CD4-positive, alpha-beta T cell treated with Interleukin-6 at 100 ng/mL for 8 hours (primary cell): ENCODE results near the gene MFSD11.
"Not testable (repeated sequence)": the region's sequence is repeated elsewhere in the genome, so short reads cannot be mapped to it uniquely, and the experiment has no call there.

Source experiments
- DNase-seq: peaks from one replicate; pipeline ENCODE4 v3.0.0-alpha.2; 2020; ENCODE audit warnings: mixed read lengths, low spot score

MFSD11 gene

GRCh38 chr17:76737676-76738467, at the start of gene MFSD11:
MFSD11 (plus strand) TSS chr17:76738119; CDS start chr17:76738353, 234 bp downstream.
- DNase-seq = peak; percentile 91

GRCh38 chr17:76688165-76688622, 49.7 kb upstream of the MFSD11 start:
- no peak for DNase-seq

- DNase-seq = no peak
These were observed 48.1 kb upstream of the MFSD11 start for GRCh38 chr17:76689859-76690258.

GRCh38 chr17:76690596-76691280, 47.2 kb upstream of the MFSD11 start:
- no peak for DNase-seq

GRCh38 chr17:76691379-76692191, 46.3 kb upstream of the MFSD11 start:
- no peak for DNase-seq

- no peak for DNase-seq
These were observed 42.7 kb upstream of the MFSD11 start for GRCh38 chr17:76695059-76695831.

- DNase-seq = no peak
These were observed 40.9 kb upstream of the MFSD11 start for GRCh38 chr17:76696763-76697701.

GRCh38 chr17:76697702-76698465, 40.0 kb upstream of the MFSD11 start:
- no peak for DNase-seq

GRCh38 chr17:76698466-76698977, 39.4 kb upstream of the MFSD11 start:
- not testable (repeated sequence) for DNase-seq

- no peak for DNase-seq
These were observed 37.7 kb upstream of the MFSD11 start for GRCh38 chr17:76700270-76700616.

GRCh38 chr17:76700617-76701470, 37.1 kb upstream of the MFSD11 start:
- DNase-seq = no peak

- no peak for DNase-seq
These were observed 36.4 kb upstream of the MFSD11 start for GRCh38 chr17:76701471-76701967.

- no peak for DNase-seq
These were observed 35.8 kb upstream of the MFSD11 start for GRCh38 chr17:76702076-76702475.

GRCh38 chr17:76702941-76703637, 34.8 kb upstream of the MFSD11 start:
- DNase-seq = no peak

- no peak for DNase-seq
These were observed 33.1 kb upstream of the MFSD11 start for GRCh38 chr17:76704805-76705204.

- no peak for DNase-seq
These were observed 31.1 kb upstream of the MFSD11 start for GRCh38 chr17:76706817-76707216.

- DNase-seq = no peak
These were observed 29.7 kb upstream of the MFSD11 start for GRCh38 chr17:76707985-76708807.
